Aorta (tissue), 5 donors: ENCODE measurements around the gene CPT1B. TPM values are rescaled to one million over a fixed set of nuclear protein-coding genes. Genes with fewer than 3 reads are reported as not detected.

ENCODE experiments used
- ATAC-seq: fragments of 200-7000 bp; cut with Tn5 transposase; one replicate; pipeline ENCODE4 v1.9.1; 2022; ENCODE audit warnings: moderate library complexity; ENCODE audit not compliant: low FRiP score
- DNase-seq, 2 donors: peaks; one replicate each; pipeline ENCODE4 v3.0.0-alpha.2; 2020
- H3K27ac ChIP-seq, 2 donors: one replicate each; pipeline ENCODE4 v1.5.1; 2013; ENCODE audit warnings: low read length in 2 of 2, mild to moderate bottlenecking in 2 of 2, moderate library complexity in 2 of 2, control low read depth in 1 of 2, inconsistent platforms in 1 of 2, low read depth in 1 of 2
- H3K27me3 ChIP-seq, 2 donors: one replicate each; pipeline ENCODE4 v1.6.1; 2013; ENCODE audit warnings: control low read depth in 1 of 2, low read length in 1 of 2, mild to moderate bottlenecking in 1 of 2, moderate library complexity in 1 of 2; ENCODE audit not compliant: insufficient read depth in 2 of 2, control insufficient read depth in 1 of 2
- H3K36me3 ChIP-seq, 2 donors: one replicate each; pipeline ENCODE4 v1.6.1; 2013; ENCODE audit warnings: control low read depth in 1 of 2, low read length in 1 of 2, mild to moderate bottlenecking in 1 of 2; ENCODE audit not compliant: insufficient read depth in 2 of 2, control insufficient read depth in 1 of 2
- H3K4me1 ChIP-seq, 2 donors: one replicate each; pipeline ENCODE4 v1.6.1; 2013; ENCODE audit warnings: low read length in 2 of 2, control low read depth in 1 of 2, mild to moderate bottlenecking in 1 of 2, moderate library complexity in 1 of 2; ENCODE audit not compliant: insufficient read depth in 2 of 2, control insufficient read depth in 1 of 2
- H3K4me3 ChIP-seq, 2 donors: one replicate each; pipeline ENCODE4 v1.5.1; 2013; ENCODE audit warnings: low read length in 2 of 2, control low read depth in 1 of 2, mild to moderate bottlenecking in 1 of 2
- H3K9me3 ChIP-seq: one replicate; pipeline ENCODE4 v1.6.1; 2013; ENCODE audit warnings: mild to moderate bottlenecking, low read length; ENCODE audit not compliant: control insufficient read depth
- WGBS, 2 donors: extraction: QIAGEN DNeasy Blood & Tissue Kit; methylation state at CpG; one replicate each; pipeline ENCODE4 v1.1.7; 2013; 5-methylcytosine and 5-hydroxymethylcytosine counted together
- intact Hi-C, 2 donors: fragments of 100-400 bp; cut with DNase I; formaldehyde crosslinking; loops; one replicate each; pipeline versions ENCODE4 v1.14.2 to v1.15.0; 2022
- polyA plus RNA-seq, 2 donors: library from polyadenylated mRNA; stranded (reverse); fragments of 200-250 nt; gene quantifications; one replicate each; pipeline ENCODE4 v1.2.3, GENCODE V29; 2013
- total RNA-seq, 2 donors: library from RNA; stranded (reverse); fragmentation: NEBNext Ultra II Directional; extraction: Animal tissue kit (Norgen Biotek cat#: 25700); gene quantifications; one replicate each; pipeline ENCODE4 v1.2.1, GENCODE V29; 2021
- donor health status: healthy with polysubstance abuse.
- donor health status: Bipolar disorder and iron deficiency.
- donor health status: DM: no; HTN: no; CAD: no.
- donor health status: DM: no; HTN: no; CAD: no.
- donor health status: DM: yes; HTN: yes; CAD: no.

Gene CPT1B
- total and polyA plus RNA-seq, 4 donors: 3.2 to 11.5 (median 5.2) TPM

- DNase-seq (peak in 1 of 2 donors; percentile 84), ATAC-seq (no peak)
- H3K27ac ChIP-seq: no peak overlapping the region
- H3K36me3 ChIP-seq: no peaks in the 10 kb centered on the region
- intact Hi-C loops: loop anchor here in 1 of 2 donors (5.0 kb wide), 1 partner anchor 35 kb away; the partner anchor contains the start of gene SYCE3
- H3K4me1 ChIP-seq: no peaks in the 10 kb centered on the region
- H3K4me3 ChIP-seq: no peak overlapping the region
- WGBS, 2 donors: 64 to 72% methylated on average over 29 of the region's 29 CpGs
- no peaks in the 10 kb centered on the region for H3K9me3 ChIP-seq
- H3K27me3 ChIP-seq: no peaks in the 10 kb centered on the region
These were observed 51.1 kb downstream of the CPT1B start for GRCh38 chr22:50526834-50527801.

- H3K36me3 ChIP-seq: no peaks in the 10 kb centered on the region
- H3K4me1 ChIP-seq: no peaks in the 10 kb centered on the region
These were observed 52.0 kb downstream of the CPT1B start for GRCh38 chr22:50526108-50526833.

GRCh38 chr22:50525858-50526107 is 52.4 kb downstream of the CPT1B start:
- no peaks in the 10 kb centered on the region for H3K9me3 ChIP-seq
- no peaks in the 10 kb centered on the region for H3K4me1 ChIP-seq
- ATAC-seq (no peak), DNase-seq (no peak)
- WGBS, 2 donors: 0 to 1% methylated on average over 15 to 33 of the region's 33 CpGs
- H3K27me3 ChIP-seq: no peaks in the 10 kb centered on the region
- H3K4me3 ChIP-seq: peak overlapping the region; percentile 50 to 51
- intact Hi-C loops: loop anchor here (1.0 to 5.0 kb wide), 2 partner anchors 17 to 37 kb away; partner anchors contain the start of genes NCAPH2 (in 2 of the 2) and SYCE3 (in 1 of the 2)
- no peaks in the 10 kb centered on the region for H3K36me3 ChIP-seq
- H3K27ac ChIP-seq: peak overlapping the region in 1 of 2 donors; percentile 54

More at GRCh38 chr22:50526108-50526833, 52.0 kb downstream of the CPT1B start:
- 2 to 4% methylated on average over 56 to 77 of the region's 77 CpGs for WGBS, 2 donors
- H3K4me3 ChIP-seq: peak overlapping the region; percentile 50 to 51
- DNase-seq (peak; percentile 93), ATAC-seq (peak; percentile 51)
- H3K27me3 ChIP-seq: no peaks in the 10 kb centered on the region
- intact Hi-C loops: loop anchor here in 1 of 2 donors (5.0 kb wide), 1 partner anchor 36 kb away; the partner anchor contains the start of gene SYCE3
- no peaks in the 10 kb centered on the region for H3K9me3 ChIP-seq
- peak overlapping the region in 1 of 2 donors; percentile 49 for H3K27ac ChIP-seq

- no peaks in the 10 kb centered on the region for H3K9me3 ChIP-seq
- intact Hi-C loops: loop anchor here (1.0 to 5.0 kb wide), 2 partner anchors 17 to 37 kb away; partner anchors contain the start of genes NCAPH2 (in 2 of the 2) and SYCE3 (in 1 of the 2)
- H3K4me1 ChIP-seq: no peaks in the 10 kb centered on the region
- WGBS, 2 donors: 0% methylated on average over 49 to 84 of the region's 84 CpGs
- DNase-seq: peak; percentile 98 to 99
- peak within 1 kb of the TSS in 1 of 2 donors; percentile 54 for H3K27ac ChIP-seq
- no peaks in the 10 kb centered on the region for H3K36me3 ChIP-seq
- no peaks in the 10 kb centered on the region for H3K27me3 ChIP-seq
- ATAC-seq: peak; percentile 86
- peak within 1 kb of the TSS; percentile 51 to 53 for H3K4me3 ChIP-seq
These were observed 52.9 kb downstream of the CPT1B start, which contains the start of gene SCO2 for GRCh38 chr22:50525104-50525857. Gene SCO2, minus strand, starts transcription at chr22:50525598. Its CDS starts 1,187 bp downstream, at chr22:50524411.

GRCh38 chr22:50524676-50525103 is 53.5 kb downstream of the CPT1B start:
- 7 to 11% methylated on average over 19 of the region's 19 CpGs for WGBS, 2 donors
- intact Hi-C loops: loop anchor here (1.0 to 5.0 kb wide), 2 partner anchors 16 to 38 kb away; partner anchors contain the start of genes NCAPH2 (in 2 of the 2) and SYCE3 (in 1 of the 2)
- Histone ChIP-seq H3K27ac (peak overlapping the region in 1 of 2 donors; percentile 20), H3K9me3 (no peaks in the 10 kb centered on the region), H3K4me3 (peak overlapping the region; percentile 28 to 53), H3K27me3 (no peaks in the 10 kb centered on the region), H3K36me3 (no peaks in the 10 kb centered on the region), H3K4me1 (no peaks in the 10 kb centered on the region)
- ATAC-seq (no peak), DNase-seq (peak in 1 of 2 donors; percentile 68)

GRCh38 chr22:50523806-50524675 is 54.2 kb downstream of the CPT1B start:
- Histone ChIP-seq H3K27me3 (no peaks in the 10 kb centered on the region), H3K27ac (no peak overlapping the region), H3K9me3 (no peaks in the 10 kb centered on the region), H3K4me3 (no peak overlapping the region), H3K36me3 (no peaks in the 10 kb centered on the region), H3K4me1 (no peaks in the 10 kb centered on the region)
- no peak for DNase-seq
- ATAC-seq: no peak
- intact Hi-C loops: no loop called here
- 79 to 81% methylated on average over 25 of the region's 25 CpGs for WGBS, 2 donors

- ATAC-seq: no peak
- Histone ChIP-seq H3K36me3 (no peaks in the 10 kb centered on the region), H3K4me3 (no peak overlapping the region), H3K27me3 (no peaks in the 10 kb centered on the region), H3K27ac (no peak overlapping the region), H3K9me3 (no peaks in the 10 kb centered on the region), H3K4me1 (no peaks in the 10 kb centered on the region)
- intact Hi-C loops: no loop called here
- WGBS, 2 donors: 93 to 95% methylated on average over 16 of the region's 16 CpGs
- DNase-seq: no peak
These were observed 54.8 kb downstream of the CPT1B start for GRCh38 chr22:50523458-50523805.
